ENCODE data around the gene LRP1B. TPM values are rescaled to one million over a fixed set of nuclear protein-coding genes. Genes with fewer than 3 reads are reported as not detected.

LRP1B gene
- total RNA-seq, 4 donors from 2014 or later = 3.3 to 11.1 (median 4.6) TPM

DNA sequence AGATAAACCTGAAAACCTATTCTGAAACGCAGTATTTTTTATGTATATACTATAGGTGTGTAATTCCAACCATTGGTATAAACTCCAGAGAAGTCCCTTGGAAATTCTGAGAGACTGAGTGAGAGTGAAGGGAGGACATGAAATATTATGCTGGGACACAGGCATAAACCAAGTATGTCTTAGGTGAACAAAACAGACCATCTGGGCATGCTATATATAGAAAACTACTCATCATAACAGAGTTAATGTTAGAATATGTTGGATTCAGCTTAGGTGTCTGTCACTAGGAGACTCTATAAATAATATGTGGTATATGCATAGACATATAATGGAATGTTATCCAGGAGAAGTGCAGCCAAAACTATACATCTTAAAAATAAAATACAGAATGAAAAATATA lies 282.6 kb downstream of the LRP1B start:
- Histone ChIP-seq H3K27me3 (no peaks in the 10 kb centered on the region), H3K4me3 (no peak overlapping the region), H3K27ac (no peak overlapping the region), H3K9me3 (no peaks in the 10 kb centered on the region), H3K4me1 (no peaks in the 10 kb centered on the region), H3K36me3 (no peaks in the 10 kb centered on the region)
- in situ Hi-C loops (cut with MboI; ENCODE audit: low sequenced_read_pairs in 4 of 4) = no loop called here
- ATAC-seq (no peak), DNase-seq (no peak)
- TF ChIP-seq POLR2A (IDR thresholded peaks at IDR 0.05) = no peak
- TF ChIP-seq, protein P1, sequence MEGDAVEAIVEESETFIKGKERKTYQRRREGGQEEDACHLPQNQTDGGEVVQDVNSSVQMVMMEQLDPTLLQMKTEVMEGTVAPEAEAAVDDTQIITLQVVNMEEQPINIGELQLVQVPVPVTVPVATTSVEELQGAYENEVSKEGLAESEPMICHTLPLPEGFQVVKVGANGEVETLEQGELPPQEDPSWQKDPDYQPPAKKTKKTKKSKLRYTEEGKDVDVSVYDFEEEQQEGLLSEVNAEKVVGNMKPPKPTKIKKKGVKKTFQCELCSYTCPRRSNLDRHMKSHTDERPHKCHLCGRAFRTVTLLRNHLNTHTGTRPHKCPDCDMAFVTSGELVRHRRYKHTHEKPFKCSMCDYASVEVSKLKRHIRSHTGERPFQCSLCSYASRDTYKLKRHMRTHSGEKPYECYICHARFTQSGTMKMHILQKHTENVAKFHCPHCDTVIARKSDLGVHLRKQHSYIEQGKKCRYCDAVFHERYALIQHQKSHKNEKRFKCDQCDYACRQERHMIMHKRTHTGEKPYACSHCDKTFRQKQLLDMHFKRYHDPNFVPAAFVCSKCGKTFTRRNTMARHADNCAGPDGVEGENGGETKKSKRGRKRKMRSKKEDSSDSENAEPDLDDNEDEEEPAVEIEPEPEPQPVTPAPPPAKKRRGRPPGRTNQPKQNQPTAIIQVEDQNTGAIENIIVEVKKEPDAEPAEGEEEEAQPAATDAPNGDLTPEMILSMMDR (IDR thresholded peaks at IDR 0.05 in 4 of 5, conservative IDR thresholded peaks at IDR 0.05 in 1 of 5) = no peak
- intact Hi-C loops (cut with DNase I; ENCODE audit: low total_unique reads) = no loop called here

DNA sequence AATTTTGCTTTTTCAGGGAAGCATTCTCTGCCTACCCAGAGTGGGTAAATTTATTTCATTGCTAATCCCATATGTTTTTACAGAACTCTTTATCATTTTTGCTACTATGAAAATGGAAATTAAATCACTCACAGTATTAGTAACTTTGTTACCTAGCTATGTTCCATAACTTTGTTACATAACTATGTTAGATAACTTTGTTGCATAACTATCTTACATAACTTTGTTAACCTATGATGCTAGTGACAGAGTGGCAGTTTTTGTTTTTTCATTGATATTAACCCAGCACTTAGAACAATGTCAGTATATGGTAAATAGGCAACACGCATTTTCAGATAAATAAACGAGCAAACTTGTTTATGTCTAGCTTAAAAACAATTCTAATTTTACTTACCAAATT lies 286.6 kb downstream of the LRP1B start:
- H3K27me3 ChIP-seq = no peaks in the 10 kb centered on the region
- no peak overlapping the region for H3K4me3 ChIP-seq
- no peak for DNase-seq
- ATAC-seq = no peak
- H3K4me1 ChIP-seq = no peaks in the 10 kb centered on the region
- no peak overlapping the region for H3K27ac ChIP-seq
- H3K9me3 ChIP-seq = no peaks in the 10 kb centered on the region
- in situ Hi-C loops (cut with MboI; ENCODE audit: low sequenced_read_pairs in 4 of 4) = no loop called here
- TF ChIP-seq, protein P1 (IDR thresholded peaks at IDR 0.05 in 4 of 5, conservative IDR thresholded peaks at IDR 0.05 in 1 of 5) = no peak
- no peak for TF ChIP-seq POLR2A (IDR thresholded peaks at IDR 0.05)
- no peaks in the 10 kb centered on the region for H3K36me3 ChIP-seq
- intact Hi-C loops (cut with DNase I; ENCODE audit: low total_unique reads) = no loop called here

DNA sequence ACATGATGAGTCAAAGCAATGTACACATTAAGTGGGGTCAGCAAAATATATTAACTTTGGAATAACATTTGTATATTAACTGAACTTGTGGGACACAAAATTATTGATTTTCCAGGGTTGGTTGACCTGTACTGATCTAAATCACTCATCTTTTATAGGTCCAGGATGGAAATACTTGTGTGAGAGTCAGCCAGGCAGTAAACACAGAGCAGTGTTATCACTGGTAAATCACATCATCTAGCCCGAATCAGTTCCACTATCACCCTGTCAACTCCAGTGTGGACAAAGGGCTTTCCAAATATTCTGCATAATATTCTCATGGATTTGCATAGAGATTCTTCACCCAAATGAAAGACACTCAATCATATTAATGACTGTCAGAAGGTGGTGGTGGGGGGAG lies 295.7 kb downstream of the LRP1B start:
- DNase-seq (no peak), ATAC-seq (no peak)
- no peak for TF ChIP-seq POLR2A (IDR thresholded peaks at IDR 0.05)
- TF ChIP-seq, protein P1 (IDR thresholded peaks at IDR 0.05 in 4 of 5, conservative IDR thresholded peaks at IDR 0.05 in 1 of 5) = no peak
- H3K27me3 ChIP-seq = no peaks in the 10 kb centered on the region
- in situ Hi-C loops (cut with MboI; ENCODE audit: low sequenced_read_pairs in 4 of 4) (no loop called here), intact Hi-C loops (cut with DNase I; ENCODE audit: low total_unique reads) (no loop called here)
- H3K4me3 ChIP-seq = no peak overlapping the region
- no peak overlapping the region for H3K27ac ChIP-seq
- no peaks in the 10 kb centered on the region for H3K36me3 ChIP-seq
- no peaks in the 10 kb centered on the region for H3K9me3 ChIP-seq
- H3K4me1 ChIP-seq = no peaks in the 10 kb centered on the region

DNA sequence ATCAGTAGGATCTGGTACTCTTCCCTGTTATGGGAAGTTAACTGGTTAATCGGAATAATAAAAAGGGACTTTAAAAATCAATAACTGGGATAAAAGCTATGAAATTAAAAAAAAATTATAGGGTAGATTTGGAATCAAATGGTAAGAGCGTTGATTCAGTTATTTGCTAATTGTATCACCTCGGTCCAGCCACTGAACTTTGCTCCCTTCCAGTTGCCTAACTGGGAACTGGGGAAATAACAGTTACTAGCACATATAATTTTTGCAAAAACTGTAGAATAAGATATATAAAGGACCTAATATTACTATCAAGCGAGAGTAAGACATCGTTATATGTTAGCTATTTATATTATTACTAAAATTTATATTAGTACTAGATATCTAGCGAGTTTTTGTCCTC lies 302.1 kb downstream of the LRP1B start:
- Histone ChIP-seq H3K36me3 (no peaks in the 10 kb centered on the region), H3K27me3 (no peaks in the 10 kb centered on the region), H3K27ac (no peak overlapping the region), H3K9me3 (no peaks in the 10 kb centered on the region), H3K4me1 (no peaks in the 10 kb centered on the region), H3K4me3 (no peak overlapping the region)
- in situ Hi-C loops (cut with MboI; ENCODE audit: low sequenced_read_pairs in 4 of 4) = no loop called here
- no peak for TF ChIP-seq POLR2A (IDR thresholded peaks at IDR 0.05)
- TF ChIP-seq, protein P1 (IDR thresholded peaks at IDR 0.05 in 4 of 5, conservative IDR thresholded peaks at IDR 0.05 in 1 of 5) = no peak
- DNase-seq (no peak), ATAC-seq (no peak)
- intact Hi-C loops (cut with DNase I; ENCODE audit: low total_unique reads) = no loop called here

DNA sequence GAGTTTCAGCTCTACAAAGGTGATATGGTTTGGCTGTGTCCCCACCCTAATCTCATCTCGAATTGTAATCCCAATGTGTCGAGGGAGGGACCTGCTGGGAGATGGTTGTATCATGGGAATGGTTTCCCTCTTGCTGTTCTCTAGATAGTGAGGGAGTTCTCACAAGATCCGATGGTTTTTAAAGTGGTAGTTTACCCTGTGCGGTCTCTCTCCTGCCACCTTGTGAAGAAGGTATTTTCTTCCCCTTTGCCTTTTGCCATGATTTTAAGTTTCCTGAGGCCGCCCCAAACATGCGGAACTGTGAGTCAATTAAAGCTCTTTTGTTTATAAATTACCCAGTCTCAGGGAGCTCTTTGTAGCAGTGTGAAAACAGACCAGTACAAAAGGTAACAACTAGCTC lies 306.0 kb downstream of the LRP1B start:
- ATAC-seq = no peak
- no peak overlapping the region for H3K4me3 ChIP-seq
- no peaks in the 10 kb centered on the region for H3K4me1 ChIP-seq
- in situ Hi-C loops (cut with MboI; ENCODE audit: low sequenced_read_pairs in 4 of 4) (no loop called here), intact Hi-C loops (cut with DNase I; ENCODE audit: low total_unique reads) (no loop called here)
- no peak for DNase-seq
- no peaks in the 10 kb centered on the region for H3K27me3 ChIP-seq
- TF ChIP-seq, protein P1 (IDR thresholded peaks at IDR 0.05 in 4 of 5, conservative IDR thresholded peaks at IDR 0.05 in 1 of 5) = no peak
- TF ChIP-seq POLR2A (IDR thresholded peaks at IDR 0.05) = no peak
- no peak overlapping the region for H3K27ac ChIP-seq
- no peaks in the 10 kb centered on the region for H3K9me3 ChIP-seq
- no peaks in the 10 kb centered on the region for H3K36me3 ChIP-seq
